HG02981 (cell line): ENCODE results near the gene ECHDC3.
"Not testable (repeated sequence)": the region's sequence is repeated elsewhere in the genome, so short reads cannot be mapped to it uniquely, and the experiment has no call there.

ENCODE experiments used
- ATAC-seq: cut with Tn5 transposase; IDR thresholded peaks from one replicate; pipeline ENCODE4 v1.9.1; 2021; ENCODE audit warnings: mild to moderate bottlenecking, moderate library complexity; ENCODE audit not compliant: unreplicated experiment

ECHDC3 gene

GRCh38 chr10:11715815-11716494 is 26.2 kb upstream of the ECHDC3 start:
- ATAC-seq, result no peak

- no peak for ATAC-seq
Measured at GRCh38 chr10:11716686-11717085, 25.5 kb upstream of the ECHDC3 start.

GRCh38 chr10:11719496-11720259 is 22.5 kb upstream of the ECHDC3 start:
- no peak for ATAC-seq

- ATAC-seq, result no peak
Measured at GRCh38 chr10:11720260-11720741, 21.9 kb upstream of the ECHDC3 start.

- no peak for ATAC-seq
Measured at GRCh38 chr10:11721806-11722205, 20.4 kb upstream of the ECHDC3 start.

- ATAC-seq, result no peak
Measured at GRCh38 chr10:11723359-11723758, 18.8 kb upstream of the ECHDC3 start.

GRCh38 chr10:11724938-11725776 is 17.0 kb upstream of the ECHDC3 start:
- ATAC-seq, result peak; percentile 74

- ATAC-seq, result no peak
Measured at GRCh38 chr10:11725912-11726311, 16.3 kb upstream of the ECHDC3 start.

GRCh38 chr10:11727563-11727962 is 14.6 kb upstream of the ECHDC3 start:
- ATAC-seq, result no peak

- ATAC-seq, result no peak
Measured at GRCh38 chr10:11728353-11728752, 13.8 kb upstream of the ECHDC3 start.

GRCh38 chr10:11729790-11730315 is 12.3 kb upstream of the ECHDC3 start:
- no peak for ATAC-seq

- ATAC-seq, result no peak
Measured at GRCh38 chr10:11730779-11731178, 11.4 kb upstream of the ECHDC3 start.

GRCh38 chr10:11736767-11737166 is 5.4 kb upstream of the ECHDC3 start:
- not testable (repeated sequence) for ATAC-seq

- ATAC-seq, result not testable (repeated sequence)
Measured at GRCh38 chr10:11737258-11738032, 4.7 kb upstream of the ECHDC3 start.

- ATAC-seq, result no peak
Measured at GRCh38 chr10:11740907-11741306, 1.3 kb upstream of the ECHDC3 start.

- no peak for ATAC-seq
Measured at GRCh38 chr10:11741608-11742007, 574 bp upstream of the ECHDC3 start.

- ATAC-seq, result no peak
Measured at GRCh38 chr10:11742779-11743298, 657 bp downstream of the ECHDC3 start.

- ATAC-seq, result no peak
Measured at GRCh38 chr10:11743461-11744338, 1.5 kb downstream of the ECHDC3 start.

GRCh38 chr10:11745045-11745444 is 2.9 kb downstream of the ECHDC3 start:
- no peak for ATAC-seq
